Heart left ventricle (tissue), 16 donors: ENCODE measurements around the gene ITGB8. TPM values are rescaled to one million over a fixed set of nuclear protein-coding genes. Genes with fewer than 3 reads are reported as not detected.

ENCODE experiments used
- ATAC-seq, 4 donors: fragments of 200-7000 bp; cut with Tn5 transposase; one replicate each; pipeline ENCODE4 v1.9.1; 2020 to 2022; ENCODE audit warnings: moderate library complexity in 4 of 4, mild to moderate bottlenecking in 3 of 4, moderate number of reproducible peaks in 1 of 4
- DNase-seq, 5 donors: peaks; one replicate each; pipeline ENCODE4 v3.0.0-alpha.2; 2020
- H3K27ac ChIP-seq, 12 donors: fragments of 200-600 bp; sonication (generic) in 4 of 12; one replicate each; pipeline versions ENCODE4 v1.5.0 to v1.8.0; 2016 to 2022; ENCODE audit warnings: mild to moderate bottlenecking in 2 of 12
- H3K27me3 ChIP-seq, 9 donors: fragments of 200-600 bp; sonication (generic) in 2 of 9; one replicate each; pipeline versions ENCODE4 v1.5.1 to v1.8.0; 2016 to 2022; ENCODE audit warnings: mild to moderate bottlenecking in 3 of 9
- H3K36me3 ChIP-seq, 9 donors: fragments of 200-600 bp; sonication (generic) in 2 of 9; one replicate each; pipeline versions ENCODE4 v1.5.0 to v1.8.0; 2018 to 2022; ENCODE audit warnings: mild to moderate bottlenecking in 2 of 9
- H3K4me1 ChIP-seq, 12 donors: fragments of 200-600 bp; sonication (generic) in 4 of 12; one replicate each; pipeline versions ENCODE4 v1.5.0 to v1.8.0; 2016 to 2022; ENCODE audit warnings: mild to moderate bottlenecking in 3 of 12
- H3K4me3 ChIP-seq, 12 donors: fragments of 200-600 bp; sonication (generic) in 4 of 12; one replicate each; pipeline versions ENCODE4 v1.5.0 to v1.8.0; 2017 to 2022; ENCODE audit warnings: mild to moderate bottlenecking in 9 of 12, moderate library complexity in 4 of 12
- H3K9me3 ChIP-seq, 12 donors: fragments of 200-600 bp; sonication (generic) in 4 of 12; one replicate each; pipeline versions ENCODE4 v1.5.0 to v1.8.0; 2016 to 2022; ENCODE audit warnings: mild to moderate bottlenecking in 1 of 12
- POLR2A ChIP-seq, 2 donors: fragments of 450-650 bp; IDR thresholded peaks; one replicate each; pipeline ENCODE4 v1.6.1; 2017; ENCODE audit warnings: antibody characterized with exemption in 2 of 2, mild to moderate bottlenecking in 2 of 2, moderate library complexity in 2 of 2
- WGBS, 4 donors: extraction: QIAGEN DNeasy Blood & Tissue Kit in 2 of 4; methylation state at CpG; one replicate each; pipeline versions ENCODE4 v1.1.5 to v1.1.7; 2013 to 2018; 5-methylcytosine and 5-hydroxymethylcytosine counted together
- intact Hi-C, 10 donors: fragments of 100-400 bp; cut with DNase I; formaldehyde crosslinking; loops; one replicate each; pipeline versions ENCODE4 v1.11.1 to v1.14.2; 2022
- polyA plus RNA-seq, 2 donors: library from polyadenylated mRNA; stranded (reverse); fragments of 200-250 nt; gene quantifications; one replicate each; pipeline ENCODE4 v1.2.3, GENCODE V29; 2013
- total RNA-seq, 9 donors: library from RNA; depleted of rRNA in 2 of 9; stranded (reverse); fragments of >200 nt in 2 of 9; fragmentation: NEBNext Ultra II Directional in 3 of 9; extraction: Animal tissue kit (Norgen Biotek cat#: 25700) in 3 of 9; gene quantifications; one replicate each; pipeline versions ENCODE4 v1.1.0 to v1.2.4, GENCODE V29; 2016 to 2023
- TF ChIP-seq, protein P1 (sequence below), 12 donors: fragments of 200-600 bp; sonication (generic) in 4 of 12; IDR thresholded peaks; one replicate each; pipeline versions ENCODE4 v1.5.0 to v1.8.0; 2018 to 2022; ENCODE audit warnings: antibody characterized with exemption in 12 of 12, mild to moderate bottlenecking in 5 of 12
- donor health status: ischemic (EF 13 %, LVEDD 7.1; RV severe dilation, severe dysfunction).
- donor health status: healthy with polysubstance abuse.
- donor health status: DM: no; HTN: yes; CAD: no.
- donor health status: DM: no; HTN: no; CAD: no.
- donor health status: ischemic (EF 25% LVEDD 6.9; RV normal size, moderate dysfunction).
- donor health status: ischemic (EF 25% LVEDD 5.7; RV mildly dilated, moderate dysfunction).
- donor health status: healthy.
- donor health status: DM: yes; HTN: yes; CAD: no.
- donor health status: ischemic (EF 35%, LVEDD 5.7; RV mildly dilated, moderate dysfunction).
- donor health status: nonischemic (EF 11% LVEDD 7.7; RV severe dilation, severe dysfunction).
- donor health status: DM: yes; HTN: yes; CAD: no.
- donor health status: PGD.
- donor health status: ischemic (EF 29% LVEDD 5.4; RV normal size, mild dysfunction).
- donor health status: nonischemic (EF 23%, LVEDD 6.1; RV moderate dilation, normal function).

Gene ITGB8
- total and polyA plus RNA-seq, 11 donors: 0.61 to 16.0 (median 2.1) TPM

DNA sequence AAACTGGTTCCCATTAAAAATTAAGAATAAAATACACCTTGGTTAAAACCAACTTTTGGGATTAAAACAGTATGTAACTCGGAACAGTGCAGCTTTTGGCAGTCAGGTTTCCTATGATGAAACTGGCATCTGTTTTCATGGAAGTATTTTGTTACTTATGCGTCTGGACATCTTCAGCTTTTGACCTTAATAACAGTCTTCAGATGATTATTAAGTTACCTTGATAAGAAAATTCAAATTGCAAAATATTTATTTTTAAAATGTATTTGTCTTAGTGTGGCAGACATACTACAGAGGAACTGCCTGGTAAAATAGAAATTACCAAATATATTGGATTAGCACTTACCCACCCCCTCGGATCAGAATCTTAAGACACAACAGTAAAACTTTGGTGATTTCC, 100.0 kb downstream of the ITGB8 start:
- H3K36me3 ChIP-seq: no peaks in the 10 kb centered on the region

DNA sequence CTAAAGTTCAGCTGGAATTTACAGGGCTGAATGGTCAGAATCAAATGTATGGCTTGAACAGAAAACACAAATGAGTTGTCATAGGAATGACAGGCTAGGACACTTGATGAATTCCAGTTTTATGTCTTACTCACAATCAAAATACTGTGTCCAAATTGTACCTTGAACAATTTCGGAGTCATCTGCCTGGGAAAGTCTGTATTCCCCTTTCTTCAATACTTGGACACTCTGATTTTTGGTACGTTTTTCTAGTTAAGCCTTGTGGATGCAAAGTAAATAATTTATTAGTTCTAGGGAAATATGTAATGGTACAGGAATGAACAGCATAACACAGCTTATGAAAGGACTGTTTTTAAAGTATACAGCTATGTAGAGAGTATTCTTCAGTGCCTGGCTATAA, 100.4 kb downstream of the ITGB8 start:
- DNase-seq: no peak
- Histone ChIP-seq H3K4me1 (peaks cover 0 to 14% (median 3%) of the 10 kb centered on the region in 12 donors), H3K36me3 (no peaks in the 10 kb centered on the region), H3K27me3 (no peaks in the 10 kb centered on the region), H3K9me3 (no peaks in the 10 kb centered on the region), H3K27ac (no peak overlapping the region), H3K4me3 (no peak overlapping the region)
- 71 to 77% (median 75%) methylated on average over 2 of the region's 2 CpGs for WGBS, 4 donors
- intact Hi-C loops: no loop called here
- no peak for ATAC-seq
- TF ChIP-seq, protein P1, sequence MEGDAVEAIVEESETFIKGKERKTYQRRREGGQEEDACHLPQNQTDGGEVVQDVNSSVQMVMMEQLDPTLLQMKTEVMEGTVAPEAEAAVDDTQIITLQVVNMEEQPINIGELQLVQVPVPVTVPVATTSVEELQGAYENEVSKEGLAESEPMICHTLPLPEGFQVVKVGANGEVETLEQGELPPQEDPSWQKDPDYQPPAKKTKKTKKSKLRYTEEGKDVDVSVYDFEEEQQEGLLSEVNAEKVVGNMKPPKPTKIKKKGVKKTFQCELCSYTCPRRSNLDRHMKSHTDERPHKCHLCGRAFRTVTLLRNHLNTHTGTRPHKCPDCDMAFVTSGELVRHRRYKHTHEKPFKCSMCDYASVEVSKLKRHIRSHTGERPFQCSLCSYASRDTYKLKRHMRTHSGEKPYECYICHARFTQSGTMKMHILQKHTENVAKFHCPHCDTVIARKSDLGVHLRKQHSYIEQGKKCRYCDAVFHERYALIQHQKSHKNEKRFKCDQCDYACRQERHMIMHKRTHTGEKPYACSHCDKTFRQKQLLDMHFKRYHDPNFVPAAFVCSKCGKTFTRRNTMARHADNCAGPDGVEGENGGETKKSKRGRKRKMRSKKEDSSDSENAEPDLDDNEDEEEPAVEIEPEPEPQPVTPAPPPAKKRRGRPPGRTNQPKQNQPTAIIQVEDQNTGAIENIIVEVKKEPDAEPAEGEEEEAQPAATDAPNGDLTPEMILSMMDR (IDR thresholded peaks at IDR 0.05): no peak
- no peak for TF ChIP-seq POLR2A (IDR thresholded peaks at IDR 0.05)

More for the DNA sequence above, 100.0 kb downstream of the ITGB8 start:
- Histone ChIP-seq H3K4me1 (peaks cover 0 to 9% (median under 1%) of the 10 kb centered on the region in 12 donors), H3K27me3 (no peaks in the 10 kb centered on the region), H3K27ac (no peak overlapping the region), H3K9me3 (no peaks in the 10 kb centered on the region), H3K4me3 (no peak overlapping the region)
- TF ChIP-seq, protein P1 (IDR thresholded peaks at IDR 0.05): no peak
- TF ChIP-seq POLR2A (IDR thresholded peaks at IDR 0.05): no peak
- no peak for ATAC-seq
- DNase-seq: no peak
- intact Hi-C loops: no loop called here
- 74 to 86% (median 81%) methylated on average over 3 of the region's 3 CpGs for WGBS, 4 donors

DNA sequence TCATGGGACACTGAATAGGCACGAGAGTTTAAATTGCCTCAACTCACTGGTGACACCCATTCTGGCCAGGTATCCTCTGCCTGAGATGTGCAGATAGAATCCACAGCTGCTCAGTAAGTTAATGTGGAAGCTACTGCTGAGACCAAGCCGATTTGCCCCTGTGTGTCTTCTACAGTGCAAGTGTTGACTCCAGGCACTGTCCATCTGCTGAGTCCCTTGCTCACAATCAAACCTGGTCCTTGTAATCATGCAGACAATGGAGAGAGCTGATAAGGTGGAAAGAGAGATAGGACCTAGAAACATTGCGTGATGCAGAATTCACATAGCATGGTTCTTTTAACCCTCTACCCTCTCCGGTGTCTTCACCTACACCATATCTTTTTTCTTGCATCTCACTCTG, 101.4 kb downstream of the ITGB8 start:
- peaks cover 0 to 15% (median 3%) of the 10 kb centered on the region in 12 donors for H3K4me1 ChIP-seq
- intact Hi-C loops: no loop called here
- no peak for ATAC-seq

DNA sequence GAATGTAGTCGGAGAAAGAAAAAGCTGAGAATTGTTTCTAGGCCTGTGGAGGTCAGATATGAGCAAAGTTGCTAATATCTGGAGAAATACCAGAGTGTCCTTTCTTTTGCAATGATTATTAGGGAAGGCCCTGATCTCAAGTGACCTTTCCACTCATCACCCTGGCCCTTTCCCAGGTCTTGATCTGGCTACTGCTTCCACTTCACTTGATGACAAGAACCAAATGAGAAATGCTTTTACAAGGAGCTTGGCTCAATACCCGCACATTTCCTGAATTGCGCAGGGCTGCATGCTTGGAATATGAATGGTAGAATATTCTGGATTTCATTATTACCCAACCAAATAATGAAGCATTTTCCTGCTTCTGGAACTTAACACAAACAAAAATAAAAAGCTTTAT, 104.6 kb downstream of the ITGB8 start:
- intact Hi-C loops: no loop called here
- H3K36me3 ChIP-seq: no peaks in the 10 kb centered on the region
- DNase-seq: peak in 3 of 5 donors; percentile 52 to 68 (median 57)

More for the DNA sequence above, 101.4 kb downstream of the ITGB8 start:
- no peaks in the 10 kb centered on the region for H3K9me3 ChIP-seq
- H3K36me3 ChIP-seq: no peaks in the 10 kb centered on the region
- 65 to 80% (median 76%) methylated on average over 4 of the region's 4 CpGs for WGBS, 4 donors
- H3K27ac ChIP-seq: no peak overlapping the region
- H3K4me3 ChIP-seq: no peak overlapping the region
- TF ChIP-seq, protein P1 (IDR thresholded peaks at IDR 0.05): no peak
- H3K27me3 ChIP-seq: no peaks in the 10 kb centered on the region
- no peak for DNase-seq

More for the DNA sequence above, 104.6 kb downstream of the ITGB8 start:
- ATAC-seq: peak; percentile 47 to 89 (median 80)
- no peaks in the 10 kb centered on the region for H3K27me3 ChIP-seq
- no peak overlapping the region for H3K4me3 ChIP-seq
- H3K4me1 ChIP-seq: peaks cover 0 to 15% (median 4%) of the 10 kb centered on the region in 12 donors
- TF ChIP-seq, protein P1 (IDR thresholded peaks at IDR 0.05): no peak
- no peak for TF ChIP-seq POLR2A (IDR thresholded peaks at IDR 0.05)
- WGBS, 4 donors: 25 to 39% (median 33%) methylated on average over 3 of the region's 3 CpGs
- H3K9me3 ChIP-seq: no peaks in the 10 kb centered on the region
- no peak overlapping the region for H3K27ac ChIP-seq
